Breast epithelium (tissue), 3 donors: ENCODE results near the gene MEPCE.

Source experiments
- POLR2A ChIP-seq: fragments of 450-650 bp; IDR thresholded peaks from one replicate; pipeline ENCODE4 v1.6.1; 2016; ENCODE audit warnings: antibody characterized with exemption, mild to moderate bottlenecking, moderate library complexity
- POLR2AphosphoS5 ChIP-seq, 3 donors: sonication (generic); formaldehyde crosslinking; IDR thresholded peaks; one replicate each; pipeline ENCODE4 v1.6.1; 2017; ENCODE audit warnings: antibody characterized with exemption in 3 of 3
- TF ChIP-seq, protein P1 (sequence below), 3 donors: fragments of 450-650 bp; IDR thresholded peaks; one replicate each; pipeline ENCODE4 v1.5.1; 2016 to 2017; ENCODE audit warnings: antibody characterized with exemption in 3 of 3, mild to moderate bottlenecking in 3 of 3, moderate library complexity in 3 of 3

- TF ChIP-seq, protein P1, sequence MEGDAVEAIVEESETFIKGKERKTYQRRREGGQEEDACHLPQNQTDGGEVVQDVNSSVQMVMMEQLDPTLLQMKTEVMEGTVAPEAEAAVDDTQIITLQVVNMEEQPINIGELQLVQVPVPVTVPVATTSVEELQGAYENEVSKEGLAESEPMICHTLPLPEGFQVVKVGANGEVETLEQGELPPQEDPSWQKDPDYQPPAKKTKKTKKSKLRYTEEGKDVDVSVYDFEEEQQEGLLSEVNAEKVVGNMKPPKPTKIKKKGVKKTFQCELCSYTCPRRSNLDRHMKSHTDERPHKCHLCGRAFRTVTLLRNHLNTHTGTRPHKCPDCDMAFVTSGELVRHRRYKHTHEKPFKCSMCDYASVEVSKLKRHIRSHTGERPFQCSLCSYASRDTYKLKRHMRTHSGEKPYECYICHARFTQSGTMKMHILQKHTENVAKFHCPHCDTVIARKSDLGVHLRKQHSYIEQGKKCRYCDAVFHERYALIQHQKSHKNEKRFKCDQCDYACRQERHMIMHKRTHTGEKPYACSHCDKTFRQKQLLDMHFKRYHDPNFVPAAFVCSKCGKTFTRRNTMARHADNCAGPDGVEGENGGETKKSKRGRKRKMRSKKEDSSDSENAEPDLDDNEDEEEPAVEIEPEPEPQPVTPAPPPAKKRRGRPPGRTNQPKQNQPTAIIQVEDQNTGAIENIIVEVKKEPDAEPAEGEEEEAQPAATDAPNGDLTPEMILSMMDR (IDR thresholded peaks at IDR 0.05) = no peak
- TF ChIP-seq POLR2A (peak; percentile 99), POLR2AphosphoS5 (IDR thresholded peaks at IDR 0.05) (peak; percentile 99 to 100 (median 100))
Observed at GRCh38 chr7:100428199-100428966, 1.2 kb upstream of the MEPCE start, which contains the start of gene ZCWPW1.
